Measurements from ENCODE around the gene PAPSS2. TPM values are rescaled to one million over a fixed set of nuclear protein-coding genes. Genes with fewer than 3 reads are reported as not detected.

The PAPSS2 gene
- total RNA-seq, 1 experiment from 2014 or later = 24.5 TPM

DNA sequence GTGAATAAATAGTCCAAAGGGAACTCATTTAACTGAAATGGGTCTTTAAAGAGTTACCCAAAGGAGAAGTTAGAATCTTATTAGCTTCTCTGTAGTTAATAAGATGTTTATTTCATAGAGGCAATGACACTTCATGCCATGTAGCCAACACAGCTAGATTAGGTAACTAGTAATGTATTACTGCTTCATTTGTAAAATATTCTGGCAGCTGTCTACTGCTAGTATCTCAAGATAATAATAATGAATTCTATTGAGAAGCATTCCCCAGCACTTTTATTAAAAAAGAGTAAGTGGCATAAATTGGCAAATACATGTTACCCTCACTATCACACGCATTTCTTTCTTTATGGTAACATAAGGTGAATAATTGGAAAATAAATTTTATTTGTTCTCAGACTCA, 10.1 kb downstream of the PAPSS2 start:
- Histone ChIP-seq H3K9me3 (ENCODE audit: control insufficient read depth, low read depth, low read length) (no peaks in the 10 kb centered on the region), H3T11ph (ENCODE audit: low read length) (no peak overlapping the region), H4K20me1 (ENCODE audit: control insufficient read depth, insufficient read depth, insufficient read length) (no peaks in the 10 kb centered on the region), H4K8ac (replicated peaks; ENCODE audit: insufficient read length, low read depth, low read length) (no peak overlapping the region), H4K91ac (ENCODE audit: insufficient read length, low read depth, low read length) (no peak overlapping the region), H3K27me3 (ENCODE audit: insufficient read depth, low read length) (no peaks in the 10 kb centered on the region; the same call in 1 of the 2 replicates), H3K27ac (ENCODE audit: insufficient read length, low read depth, low read length) (no peak overlapping the region), H2BK5ac (ENCODE audit: insufficient read length, low read length) (no peak overlapping the region), H3K79me1 (ENCODE audit: insufficient read depth, low read depth, low read length, poor library complexity, severe bottlenecking) (no peaks in the 10 kb centered on the region), H3K4me2 (ENCODE audit: insufficient read depth, insufficient read length, low read length) (no peak overlapping the region), H3K18ac (ENCODE audit: insufficient read length, low read depth, low read length) (no peak overlapping the region), H3K4ac (ENCODE audit: low read depth, low read length) (no peak overlapping the region), H2BK15ac (ENCODE audit: low read depth, low read length) (no peak overlapping the region), H3K14ac (ENCODE audit: insufficient read depth, low read length) (no peak overlapping the region), H3K4me1 (ENCODE audit: insufficient read depth, low read length) (no peaks in the 10 kb centered on the region), H3K56ac (ENCODE audit: insufficient read length, low read depth, low read length) (no peak overlapping the region), H3K79me2 (ENCODE audit: insufficient read depth, low read length) (no peaks in the 10 kb centered on the region; the same call in 1 of the 2 replicates), H2BK120ac (ENCODE audit: low read depth, low read length, poor library complexity, severe bottlenecking) (no peak overlapping the region), H2BK12ac (ENCODE audit: insufficient read length, low read depth, low read length) (no peak overlapping the region), H3K9ac (ENCODE audit: extremely low read depth, insufficient read length, low read length) (no peak overlapping the region), H2BK20ac (ENCODE audit: low read depth, low read length, poor library complexity, severe bottlenecking) (no peak overlapping the region), H3K23me2 (ENCODE audit: insufficient read length, low read depth, low read length, poor library complexity, severe bottlenecking) (no peaks in the 10 kb centered on the region), H4K5ac (ENCODE audit: insufficient read length, low read depth, low read length) (no peak overlapping the region), H2AFZ (ENCODE audit: low read length) (no peak overlapping the region), H3K23ac (ENCODE audit: insufficient read length, low read depth, low read length) (no peak overlapping the region), H2AK5ac (ENCODE audit: insufficient read length, low read length) (no peak overlapping the region)
- Mint-ChIP-seq H3K27me3 (ENCODE audit: low read depth) (no peaks in the 10 kb centered on the region), H3K4me3 (no peak overlapping the region), H3K36me3 (ENCODE audit: insufficient read depth in 1 of 3, low read depth in 3 of 3) (peaks cover 0 to 16% (median 15%) of the 10 kb centered on the region in 3 experiments; a peak in 6 of 7 replicates), H3K27ac (0 out of 7 replicates have a peak overlapping the region, but pooled peaks of 1 of the 3 experiments have one; percentile 31), H3K4me1 (peaks cover 0 to 2% of the 10 kb centered on the region in 2 experiments; a peak in 2 of 4 replicates), H3K9me3 (no peaks in the 10 kb centered on the region)
- TF ChIP-seq, protein P1, sequence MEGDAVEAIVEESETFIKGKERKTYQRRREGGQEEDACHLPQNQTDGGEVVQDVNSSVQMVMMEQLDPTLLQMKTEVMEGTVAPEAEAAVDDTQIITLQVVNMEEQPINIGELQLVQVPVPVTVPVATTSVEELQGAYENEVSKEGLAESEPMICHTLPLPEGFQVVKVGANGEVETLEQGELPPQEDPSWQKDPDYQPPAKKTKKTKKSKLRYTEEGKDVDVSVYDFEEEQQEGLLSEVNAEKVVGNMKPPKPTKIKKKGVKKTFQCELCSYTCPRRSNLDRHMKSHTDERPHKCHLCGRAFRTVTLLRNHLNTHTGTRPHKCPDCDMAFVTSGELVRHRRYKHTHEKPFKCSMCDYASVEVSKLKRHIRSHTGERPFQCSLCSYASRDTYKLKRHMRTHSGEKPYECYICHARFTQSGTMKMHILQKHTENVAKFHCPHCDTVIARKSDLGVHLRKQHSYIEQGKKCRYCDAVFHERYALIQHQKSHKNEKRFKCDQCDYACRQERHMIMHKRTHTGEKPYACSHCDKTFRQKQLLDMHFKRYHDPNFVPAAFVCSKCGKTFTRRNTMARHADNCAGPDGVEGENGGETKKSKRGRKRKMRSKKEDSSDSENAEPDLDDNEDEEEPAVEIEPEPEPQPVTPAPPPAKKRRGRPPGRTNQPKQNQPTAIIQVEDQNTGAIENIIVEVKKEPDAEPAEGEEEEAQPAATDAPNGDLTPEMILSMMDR (conservative IDR thresholded peaks at IDR 0.05) = no peak
- WGBS (ENCODE audit: extremely low coverage, insufficient read length, low lambda C conversion rate) = no CpG with 5 or more reads among the region's 1 CpG
- DNase-seq = no peak

Measured in H9 (cell line).